MCF 10A (cell line): Measurements from ENCODE around the gene PTCH1. TPM values are rescaled to one million over a fixed set of nuclear protein-coding genes. Genes with fewer than 3 reads are reported as not detected.

Experiments
- BruUV-seq: library from RNA; stranded (reverse); fragments of 400-500 nt; replicated peaks from 2 replicates; lab custom pipeline; 2021; lab: Mats Ljungman, UMichigan
- CTCF ChIA-PET: fragments of 300-600 bp; sonication (Branson Sonifier 250); formaldehyde crosslinking; extraction: SDS; loops from one replicate; lab custom pipeline; 2021; ENCODE audit warnings: antibody characterized with exemption, inconsistent platforms; lab: Yijun Ruan, JAX
- POLR2A ChIA-PET: fragments of 300-600, 350-650 bp; sonication (Branson Sonifier 250); formaldehyde crosslinking; extraction: SDS; loops from one replicate; lab custom pipeline; 2020; ENCODE audit warnings: antibody characterized with exemption, inconsistent platforms; lab: Yijun Ruan, JAX
- DNase-seq: peaks from one replicate; pipeline ENCODE4 v3.0.0-alpha.2; 2018; ENCODE audit not compliant: unreplicated experiment
- H3K27ac Mint-ChIP-seq: one replicate; pipeline ENCODE4 v1.8.0; 2022; ENCODE audit warnings: mild to moderate bottlenecking, low read depth, mixed read lengths; ENCODE audit not compliant: unreplicated experiment
- H3K27me3 Mint-ChIP-seq: one replicate; pipeline ENCODE4 v1.8.0; 2022; ENCODE audit warnings: mixed read lengths; ENCODE audit not compliant: insufficient read depth, unreplicated experiment
- H3K36me3 Mint-ChIP-seq: one replicate; pipeline ENCODE4 v1.8.0; 2022; ENCODE audit warnings: mild to moderate bottlenecking, moderate library complexity, mixed read lengths; ENCODE audit not compliant: insufficient read depth, unreplicated experiment
- H3K4me1 Mint-ChIP-seq: one replicate; pipeline ENCODE4 v1.8.0; 2022; ENCODE audit warnings: mixed read lengths; ENCODE audit not compliant: insufficient read depth, unreplicated experiment
- H3K4me3 Mint-ChIP-seq: one replicate; pipeline ENCODE4 v1.8.0; 2022; ENCODE audit warnings: mild to moderate bottlenecking, moderate library complexity, mixed read lengths; ENCODE audit not compliant: unreplicated experiment
- H3K9me3 Mint-ChIP-seq: one replicate; pipeline ENCODE4 v1.8.0; 2022; ENCODE audit warnings: mixed read lengths; ENCODE audit not compliant: unreplicated experiment
- CTCF ChIP-seq: fragments of 200-600 bp; IDR thresholded peaks from one replicate; pipeline ENCODE4 v1.8.0; 2022; ENCODE audit warnings: antibody characterized with exemption, mild to moderate bottlenecking; ENCODE audit not compliant: unreplicated experiment
- intact Hi-C: fragments of 100-400 bp; cut with micrococcal nuclease; formaldehyde crosslinking; loops from 2 replicates; pipeline ENCODE4 v1.14.1; 2022
- total RNA-seq: library from RNA; stranded (reverse); gene quantifications from 2 replicates; pipeline ENCODE4 v1.2.3, GENCODE V29; 2022

Gene PTCH1
- total RNA-seq, 1 experiment from 2014 or later, result 3.6 TPM

GRCh38 chr9:95510709-95511615 is 5.8 kb downstream of the PTCH1 start:
- TF ChIP-seq CTCF, result no peak
- peak overlapping the region; percentile 79 for H3K4me3 Mint-ChIP-seq
- no peaks in the 10 kb centered on the region for H3K27me3 Mint-ChIP-seq
- peaks cover 6% of the 10 kb centered on the region for H3K36me3 Mint-ChIP-seq
- ChIA-PET POLR2A (interaction anchor here (0.6 to 2.9 kb wide), 23 partner anchors 8 to 1144 kb away, joined by 3 to 38 read pairs (median 4); partner anchors contain the start of genes ERCC6L2, FANCC and PRXL2C), CTCF (interaction anchor here (0.9 kb wide), 2 partner anchors 268 to 707 kb away, joined by 3 to 7 read pairs; no protein-coding TSS in a partner anchor)
- H3K9me3 Mint-ChIP-seq, result no peaks in the 10 kb centered on the region
- intact Hi-C loops, result loop anchor here (10.0 kb wide), 1 partner anchor 316 kb away; no protein-coding TSS in a partner anchor
- peak overlapping the region; percentile 91 for H3K27ac Mint-ChIP-seq
- H3K4me1 Mint-ChIP-seq, result peaks cover 7% of the 10 kb centered on the region
- DNase-seq, result peak; percentile 90
- no TSS peak for BruUV-seq

GRCh38 chr9:95509851-95510708 is 6.7 kb downstream of the PTCH1 start:
- Mint-ChIP-seq H3K27ac (peak overlapping the region; percentile 91), H3K4me3 (peak overlapping the region; percentile 79), H3K36me3 (peaks cover 6% of the 10 kb centered on the region), H3K4me1 (peaks cover 7% of the 10 kb centered on the region), H3K27me3 (no peaks in the 10 kb centered on the region), H3K9me3 (no peaks in the 10 kb centered on the region)
- ChIA-PET CTCF (interaction anchor here (0.9 kb wide), 1 partner anchor 268 kb away, joined by 3 read pairs; no protein-coding TSS in a partner anchor), POLR2A (interaction anchor here (0.6 to 4.7 kb wide), 22 partner anchors 8 to 1145 kb away, joined by 3 to 82 read pairs (median 4); partner anchors contain the start of genes ERCC6L2, FANCC and PRXL2C)
- DNase-seq, result peak; percentile 24
- no TSS peak for BruUV-seq
- TF ChIP-seq CTCF, result no peak
- intact Hi-C loops, result loop anchor here (2.0 to 10.0 kb wide), 6 partner anchors 83 to 707 kb away; partner anchors contain the start of gene ERCC6L2

GRCh38 chr9:95508968-95509850 is 7.6 kb downstream of the PTCH1 start:
- H3K27me3 Mint-ChIP-seq, result no peaks in the 10 kb centered on the region
- DNase-seq, result peak; percentile 84

More at GRCh38 chr9:95508968-95509850, 7.6 kb downstream of the PTCH1 start:
- H3K36me3 Mint-ChIP-seq, result peaks cover 6% of the 10 kb centered on the region
- POLR2A ChIA-PET, result interaction anchor here (0.5 to 4.7 kb wide), 14 partner anchors 11 to 1106 kb away, joined by 3 to 82 read pairs (median 3); partner anchors contain the start of genes ERCC6L2 and FANCC
- no peaks in the 10 kb centered on the region for H3K9me3 Mint-ChIP-seq
- CTCF ChIA-PET, result interaction anchor here (0.5 kb wide), 1 partner anchor 1863 kb away, joined by 3 read pairs; no protein-coding TSS in a partner anchor
- H3K4me3 Mint-ChIP-seq, result peak overlapping the region; percentile 79
- BruUV-seq, result no TSS peak
- intact Hi-C loops, result loop anchor here (2.0 to 10.0 kb wide), 5 partner anchors 82 to 708 kb away; partner anchors contain the start of gene ERCC6L2
- peaks cover 7% of the 10 kb centered on the region for H3K4me1 Mint-ChIP-seq
- peak overlapping the region; percentile 91 for H3K27ac Mint-ChIP-seq
- TF ChIP-seq CTCF, result no peak
